Heart right ventricle (tissue), 16 donors: ENCODE results near the gene ERBB4. TPM values are rescaled to one million over a fixed set of nuclear protein-coding genes. Genes with fewer than 3 reads are reported as not detected.
"Not testable (repeated sequence)": the region's sequence is repeated elsewhere in the genome, so short reads cannot be mapped to it uniquely, and the experiment has no call there.

Experiments used
- ATAC-seq, 8 donors: fragments of 200-7000 bp; cut with Tn5 transposase; one replicate each; pipeline ENCODE4 v1.9.1; 2020; ENCODE audit warnings: mild to moderate bottlenecking in 8 of 8, moderate library complexity in 8 of 8, moderate number of reproducible peaks in 1 of 8
- DNase-seq, 2 donors: peaks; one replicate each; pipeline ENCODE4 v3.0.0-alpha.2; 2020
- H3K27ac ChIP-seq, 10 donors: fragments of 200-600 bp; sonication (generic) in 2 of 10; one replicate each; pipeline versions ENCODE4 v1.5.0 to v1.8.0; 2020 to 2022; ENCODE audit warnings: mild to moderate bottlenecking in 3 of 10
- H3K27me3 ChIP-seq, 7 donors: fragments of 200-600 bp; one replicate each; pipeline ENCODE4 v1.8.0; 2021 to 2022; ENCODE audit warnings: mild to moderate bottlenecking in 2 of 7
- H3K36me3 ChIP-seq, 9 donors: fragments of 200-600 bp; sonication (generic) in 1 of 9; one replicate each; pipeline versions ENCODE4 v1.5.0 to v1.8.0; 2020 to 2022; ENCODE audit warnings: mild to moderate bottlenecking in 2 of 9
- H3K4me1 ChIP-seq, 9 donors: fragments of 200-600 bp; sonication (generic) in 1 of 9; one replicate each; pipeline versions ENCODE4 v1.5.0 to v1.8.0; 2020 to 2022; ENCODE audit warnings: mild to moderate bottlenecking in 4 of 9
- H3K4me3 ChIP-seq, 10 donors: fragments of 200-600 bp; sonication (generic) in 2 of 10; one replicate each; pipeline versions ENCODE4 v1.5.0 to v1.8.0; 2020 to 2022; ENCODE audit warnings: mild to moderate bottlenecking in 7 of 10, moderate library complexity in 2 of 10
- H3K9me3 ChIP-seq, 11 donors: fragments of 200-600 bp in 10 of 11; sonication (generic) in 2 of 11; one replicate each; pipeline versions ENCODE4 v1.5.0 to v1.8.0; 2013 to 2022; ENCODE audit warnings: mild to moderate bottlenecking in 2 of 11, control low read depth in 1 of 11, moderate library complexity in 1 of 11
- WGBS, 2 donors: extraction: QIAGEN DNeasy Blood & Tissue Kit; methylation state at CpG; one replicate each; pipeline ENCODE4 v1.1.7; 2013; ENCODE audit warnings: inconsistent platforms in 1 of 2; 5-methylcytosine and 5-hydroxymethylcytosine counted together
- intact Hi-C, 10 donors: fragments of 100-400 bp; cut with DNase I; formaldehyde crosslinking; loops; one replicate each; pipeline versions ENCODE4 v1.11.1 to v1.14.2; 2022
- polyA plus RNA-seq, 2 donors: library from polyadenylated mRNA; stranded (reverse); fragments of 200-250 nt; gene quantifications; one replicate each; pipeline ENCODE4 v1.2.3, GENCODE V29; 2013
- total RNA-seq, 10 donors: library from RNA; stranded (reverse); fragmentation: NEBNext Ultra II Directional in 3 of 10; extraction: Animal tissue kit (Norgen Biotek cat#: 25700) in 3 of 10; gene quantifications; one replicate each; pipeline versions ENCODE4 v1.2.1 to v1.2.4, GENCODE V29; 2021 to 2023
- TF ChIP-seq, protein P1 (sequence below), 9 donors: fragments of 200-600 bp; sonication (generic) in 2 of 9; IDR thresholded peaks; one replicate each; pipeline versions ENCODE4 v1.5.0 to v1.8.0; 2021 to 2022; ENCODE audit warnings: antibody characterized with exemption in 9 of 9, mild to moderate bottlenecking in 5 of 9, moderate library complexity in 1 of 9
- donor health status: Arrhythmogenic right ventricular cardiomyopathy.
- donor health status: ischemic (EF 13 %, LVEDD 7.1; RV severe dilation, severe dysfunction).
- donor health status: healthy with polysubstance abuse.
- donor health status: DM: no; HTN: yes; CAD: no.
- donor health status: DM: no; HTN: no; CAD: no.
- donor health status: ischemic (EF 25% LVEDD 6.9; RV normal size, moderate dysfunction).
- donor health status: ischemic (EF 25% LVEDD 5.7; RV mildly dilated, moderate dysfunction).
- donor health status: healthy.
- donor health status: DM: yes; HTN: yes; CAD: no.
- donor health status: Ischemic cardiomyopathy.
- donor health status: ischemic (EF 35%, LVEDD 5.7; RV mildly dilated, moderate dysfunction).
- donor health status: nonischemic (EF 11% LVEDD 7.7; RV severe dilation, severe dysfunction).
- donor health status: DM: yes; HTN: yes; CAD: no.
- donor health status: PGD.
- donor health status: ischemic (EF 29% LVEDD 5.4; RV normal size, mild dysfunction).
- donor health status: nonischemic (EF 23%, LVEDD 6.1; RV moderate dilation, normal function).

ERBB4 gene
- total and polyA plus RNA-seq, 12 donors, result 1.2 to 24.6 (median 16.1) TPM

DNA sequence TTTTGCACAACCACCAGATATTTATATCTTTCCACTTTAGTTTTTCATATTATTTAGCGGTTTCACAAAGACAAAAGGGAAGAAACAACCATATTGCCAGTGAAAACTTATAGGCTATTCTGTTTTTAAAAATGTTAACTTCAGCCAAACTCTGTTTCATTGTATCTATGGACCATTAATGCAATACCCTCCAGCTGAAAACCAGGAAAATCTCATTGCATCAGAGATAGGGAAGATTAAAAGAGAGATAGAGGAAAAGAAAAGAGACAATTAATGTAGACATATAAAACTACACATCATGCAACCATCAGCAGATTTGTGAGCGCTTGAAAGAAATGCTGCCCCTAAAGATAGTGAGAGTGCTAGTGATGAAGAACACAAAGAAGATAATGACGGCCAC, 970.2 kb downstream of the ERBB4 start:
- TF ChIP-seq, protein P1, sequence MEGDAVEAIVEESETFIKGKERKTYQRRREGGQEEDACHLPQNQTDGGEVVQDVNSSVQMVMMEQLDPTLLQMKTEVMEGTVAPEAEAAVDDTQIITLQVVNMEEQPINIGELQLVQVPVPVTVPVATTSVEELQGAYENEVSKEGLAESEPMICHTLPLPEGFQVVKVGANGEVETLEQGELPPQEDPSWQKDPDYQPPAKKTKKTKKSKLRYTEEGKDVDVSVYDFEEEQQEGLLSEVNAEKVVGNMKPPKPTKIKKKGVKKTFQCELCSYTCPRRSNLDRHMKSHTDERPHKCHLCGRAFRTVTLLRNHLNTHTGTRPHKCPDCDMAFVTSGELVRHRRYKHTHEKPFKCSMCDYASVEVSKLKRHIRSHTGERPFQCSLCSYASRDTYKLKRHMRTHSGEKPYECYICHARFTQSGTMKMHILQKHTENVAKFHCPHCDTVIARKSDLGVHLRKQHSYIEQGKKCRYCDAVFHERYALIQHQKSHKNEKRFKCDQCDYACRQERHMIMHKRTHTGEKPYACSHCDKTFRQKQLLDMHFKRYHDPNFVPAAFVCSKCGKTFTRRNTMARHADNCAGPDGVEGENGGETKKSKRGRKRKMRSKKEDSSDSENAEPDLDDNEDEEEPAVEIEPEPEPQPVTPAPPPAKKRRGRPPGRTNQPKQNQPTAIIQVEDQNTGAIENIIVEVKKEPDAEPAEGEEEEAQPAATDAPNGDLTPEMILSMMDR (IDR thresholded peaks at IDR 0.05), result no peak
- Histone ChIP-seq H3K36me3 (no peaks in the 10 kb centered on the region), H3K4me1 (no peaks in the 10 kb centered on the region), H3K27ac (no peak overlapping the region), H3K9me3 (no peaks in the 10 kb centered on the region), H3K27me3 (no peaks in the 10 kb centered on the region), H3K4me3 (no peak overlapping the region)
- no peak for DNase-seq
- WGBS, 2 donors, result 82 to 87% methylated on average over 3 of the region's 3 CpGs
- intact Hi-C loops, result no loop called here
- no peak for ATAC-seq

DNA sequence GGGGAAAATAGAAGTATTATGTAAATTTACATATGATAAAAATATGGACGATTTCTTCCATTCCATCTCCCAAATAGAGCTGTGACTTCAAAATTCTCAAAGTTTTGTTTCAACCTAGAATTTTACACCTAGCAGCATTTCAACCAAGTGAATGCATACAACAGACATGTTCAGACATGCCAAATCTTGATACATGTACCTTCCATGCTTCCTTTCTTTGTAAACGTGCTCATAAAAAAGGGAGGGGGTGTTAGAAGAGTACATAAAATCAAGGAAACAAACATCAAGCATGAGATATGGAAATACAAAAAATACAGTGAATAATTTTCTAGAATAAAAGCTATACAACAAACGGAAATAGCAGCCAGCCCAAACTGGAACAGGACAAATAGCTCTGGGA, 974.2 kb downstream of the ERBB4 start:
- Histone ChIP-seq H3K4me3 (no peak overlapping the region), H3K9me3 (no peaks in the 10 kb centered on the region), H3K27me3 (no peaks in the 10 kb centered on the region), H3K36me3 (no peaks in the 10 kb centered on the region), H3K27ac (no peak overlapping the region), H3K4me1 (no peaks in the 10 kb centered on the region)
- intact Hi-C loops, result no loop called here
- ATAC-seq (no peak), DNase-seq (no peak)
- TF ChIP-seq, protein P1 (IDR thresholded peaks at IDR 0.05), result no peak
- 67 to 75% methylated on average over 3 of the region's 3 CpGs for WGBS, 2 donors

DNA sequence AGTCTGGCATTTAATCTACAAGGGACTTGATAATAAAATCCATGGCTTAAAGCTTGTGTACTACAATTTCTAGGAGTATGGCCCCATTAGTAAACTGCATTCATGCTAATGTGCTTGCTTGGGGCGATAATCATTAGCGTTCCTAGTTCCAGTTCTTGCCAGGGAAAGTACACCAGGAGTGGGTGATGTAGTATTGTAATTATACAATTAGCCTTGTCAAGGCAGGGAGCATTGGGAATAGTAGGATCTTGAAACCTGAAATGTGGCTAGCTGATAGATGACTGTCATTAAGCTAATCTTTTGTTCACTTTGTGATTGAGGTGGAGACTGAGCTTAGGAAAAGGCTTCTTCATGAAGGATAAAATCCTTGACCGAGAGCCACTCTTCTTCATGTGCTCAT, 993.0 kb downstream of the ERBB4 start:
- TF ChIP-seq, protein P1 (IDR thresholded peaks at IDR 0.05), result no peak
- ATAC-seq (no peak), DNase-seq (no peak)
- H3K9me3 ChIP-seq, result no peaks in the 10 kb centered on the region
- no peak overlapping the region for H3K27ac ChIP-seq
- H3K27me3 ChIP-seq, result no peaks in the 10 kb centered on the region
- no peaks in the 10 kb centered on the region for H3K36me3 ChIP-seq
- no peaks in the 10 kb centered on the region for H3K4me1 ChIP-seq
- intact Hi-C loops, result no loop called here
- H3K4me3 ChIP-seq, result no peak overlapping the region
- 89 to 93% methylated on average over 3 of the region's 3 CpGs for WGBS, 2 donors

DNA sequence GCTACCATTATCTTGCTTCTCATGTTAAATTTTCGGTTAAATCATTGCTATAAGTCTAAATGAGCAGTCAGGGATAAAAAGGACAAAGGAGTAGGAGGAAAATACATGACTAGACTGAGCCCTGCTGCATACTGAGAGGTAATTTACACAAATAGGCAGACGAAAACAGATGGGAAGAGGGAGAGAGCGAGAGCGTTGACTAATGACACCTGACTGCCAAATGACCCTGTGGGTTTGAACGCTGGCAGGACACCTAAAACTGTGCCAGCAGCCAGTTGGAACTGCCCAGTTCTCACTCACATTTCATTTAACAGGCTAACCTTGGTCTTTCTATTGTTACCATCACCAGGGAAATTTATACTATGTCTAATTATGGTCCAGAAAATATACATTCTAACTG, 1004.0 kb downstream of the ERBB4 start:
- intact Hi-C loops, result no loop called here
- no peaks in the 10 kb centered on the region for H3K27me3 ChIP-seq
- H3K4me1 ChIP-seq, result no peaks in the 10 kb centered on the region
- H3K9me3 ChIP-seq, result peaks cover 0 to 18% (median 6%) of the 10 kb centered on the region in 11 donors
- H3K36me3 ChIP-seq, result no peaks in the 10 kb centered on the region
- WGBS, 2 donors, result 33 to 35% methylated on average over 5 of the region's 5 CpGs
- DNase-seq (peak in 1 of 2 donors; percentile 34), ATAC-seq (peak in 6 of 8 donors; percentile 44 to 93 (median 84))
- H3K4me3 ChIP-seq, result no peak overlapping the region
- TF ChIP-seq, protein P1 (IDR thresholded peaks at IDR 0.05), result no peak
- H3K27ac ChIP-seq, result no peak overlapping the region

DNA sequence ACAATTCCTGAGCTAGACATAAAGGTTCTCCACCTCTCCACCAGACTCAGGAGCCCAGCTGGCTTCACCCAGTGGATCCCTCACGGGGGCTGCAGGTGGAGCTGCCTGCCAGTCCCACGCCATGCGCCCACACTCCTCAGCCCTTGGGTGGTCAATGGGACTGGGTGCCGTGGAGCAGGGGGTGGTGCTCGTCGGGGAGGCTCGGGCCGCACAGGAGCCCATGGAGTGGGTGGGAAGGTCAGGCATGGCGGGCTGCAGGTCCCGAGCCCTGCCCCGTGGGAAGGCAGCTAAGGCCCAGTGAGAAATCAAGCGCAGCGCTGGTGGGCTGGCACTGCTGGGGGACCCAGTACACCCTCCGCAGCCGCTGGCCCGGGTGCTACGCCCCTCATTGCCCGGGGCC, 1014.4 kb downstream of the ERBB4 start:
- H3K4me1 ChIP-seq, H3K4me3 ChIP-seq, DNase-seq, H3K9me3 ChIP-seq, H3K27ac ChIP-seq, H3K36me3 ChIP-seq, ATAC-seq, intact Hi-C loops, H3K27me3 ChIP-seq: not testable (repeated sequence)
- 86 to 95% methylated on average over 17 to 18 of the region's 18 CpGs for WGBS, 2 donors
